GM21786 (cell line): ENCODE results near the gene GRHPR.
"Not testable (repeated sequence)": the region's sequence is repeated elsewhere in the genome, so short reads cannot be mapped to it uniquely, and the experiment has no call there.

Source experiments
- ATAC-seq: cut with Tn5 transposase; IDR thresholded peaks from one replicate; pipeline ENCODE4 v1.9.1; 2021; ENCODE audit not compliant: unreplicated experiment

Gene GRHPR

DNA sequence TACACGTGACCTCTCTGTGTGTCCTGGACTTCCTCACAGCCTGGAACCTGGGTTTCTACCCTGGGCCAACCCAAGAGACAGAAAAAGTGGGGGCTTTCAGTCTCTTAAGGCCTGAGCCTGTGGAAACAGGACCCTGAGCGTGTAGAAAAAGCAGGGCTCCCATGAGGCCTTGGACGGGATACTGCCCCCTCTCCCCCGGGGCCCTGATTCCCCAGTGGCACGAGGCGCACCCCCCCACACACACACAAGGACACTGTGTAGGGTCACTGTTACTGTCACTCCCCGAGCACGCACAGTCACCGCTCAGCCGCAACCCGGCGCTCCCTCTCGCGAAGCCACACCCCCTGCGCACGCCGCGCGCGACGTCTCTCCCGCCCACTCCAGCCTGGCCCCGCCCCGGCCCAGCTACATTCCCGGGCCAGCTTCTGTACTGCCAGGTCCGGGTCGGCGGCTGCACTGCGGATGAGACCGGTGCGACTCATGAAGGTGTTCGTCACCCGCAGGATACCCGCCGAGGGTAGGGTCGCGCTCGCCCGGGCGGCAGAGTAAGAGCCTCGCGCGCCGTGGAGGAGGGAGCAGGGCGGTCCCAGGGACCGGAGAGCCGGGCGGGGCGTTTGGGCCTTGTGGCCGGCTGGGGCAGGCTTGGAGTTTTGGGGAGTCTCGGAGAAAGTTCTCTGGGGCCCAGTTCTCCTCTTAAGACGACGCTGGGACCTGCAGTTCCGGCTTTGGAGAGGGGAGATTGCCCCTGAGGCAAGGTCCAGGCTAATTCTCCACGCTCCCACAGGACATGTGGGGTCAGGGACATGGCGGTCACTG is at the start of gene GRHPR:
GRHPR (plus strand) TSS at position 408 of the 816 bp plus-strand sequence; CDS start at position 463, 55 bp downstream.
- ATAC-seq: peak; percentile 95

DNA sequence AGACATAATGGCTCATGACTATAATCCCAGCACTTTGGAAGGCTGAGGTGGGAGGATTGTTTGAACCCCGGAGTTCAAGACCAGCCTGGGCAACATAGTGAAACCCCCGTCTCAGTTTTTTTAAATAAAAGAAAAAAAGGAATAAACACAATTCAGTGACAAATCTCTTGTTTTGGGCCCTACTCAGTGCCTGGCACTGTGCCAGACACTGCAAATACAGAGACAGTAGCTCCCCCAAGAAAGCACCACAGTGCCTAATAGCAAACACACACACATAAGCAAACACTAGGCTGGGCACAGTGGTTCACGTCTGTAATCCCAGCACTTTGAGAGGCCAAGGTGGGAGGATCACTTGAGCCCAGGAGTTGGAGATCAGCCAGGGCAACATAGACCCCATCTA is 49.7 kb upstream of the GRHPR start:
- no peak for ATAC-seq

DNA sequence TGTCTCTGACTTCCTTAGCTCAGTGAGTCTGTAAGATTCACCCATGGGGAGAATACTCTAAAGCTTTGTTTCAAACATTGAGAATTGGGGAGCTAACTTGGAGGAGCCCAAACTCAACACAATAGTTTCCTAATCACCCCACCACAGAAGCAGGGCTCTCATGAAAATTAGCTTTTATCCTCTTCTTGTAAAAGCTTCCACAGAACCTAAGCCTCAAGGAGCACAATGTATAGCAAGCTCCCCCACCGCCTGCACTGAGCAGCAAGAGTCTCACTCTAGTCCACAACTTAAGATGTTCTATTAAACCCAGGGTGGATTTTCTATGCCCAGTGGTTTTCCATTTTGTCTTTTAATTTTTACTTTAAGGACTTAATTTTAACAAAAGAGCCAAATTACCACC is 48.9 kb upstream of the GRHPR start:
- ATAC-seq: no peak

DNA sequence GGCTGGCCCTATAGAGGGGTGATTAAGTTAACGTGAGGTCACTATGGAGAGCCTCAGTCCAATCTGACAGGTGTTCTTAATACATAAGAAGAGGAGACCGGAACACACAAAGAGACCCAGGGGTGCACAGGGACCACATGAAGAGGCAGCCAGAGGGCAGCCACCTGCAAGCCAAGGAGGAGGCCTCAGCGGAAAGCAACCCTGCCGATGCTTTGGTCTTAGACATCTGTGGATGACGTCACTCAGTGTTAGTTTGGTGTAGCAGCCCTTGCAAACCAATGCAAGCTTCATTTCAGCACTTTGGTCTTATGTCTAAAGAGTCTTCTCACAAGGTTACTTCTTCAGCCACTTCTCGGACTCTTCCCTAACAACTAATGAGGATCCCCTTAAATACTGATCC is 47.6 kb upstream of the GRHPR start:
- peak; percentile 39 for ATAC-seq

DNA sequence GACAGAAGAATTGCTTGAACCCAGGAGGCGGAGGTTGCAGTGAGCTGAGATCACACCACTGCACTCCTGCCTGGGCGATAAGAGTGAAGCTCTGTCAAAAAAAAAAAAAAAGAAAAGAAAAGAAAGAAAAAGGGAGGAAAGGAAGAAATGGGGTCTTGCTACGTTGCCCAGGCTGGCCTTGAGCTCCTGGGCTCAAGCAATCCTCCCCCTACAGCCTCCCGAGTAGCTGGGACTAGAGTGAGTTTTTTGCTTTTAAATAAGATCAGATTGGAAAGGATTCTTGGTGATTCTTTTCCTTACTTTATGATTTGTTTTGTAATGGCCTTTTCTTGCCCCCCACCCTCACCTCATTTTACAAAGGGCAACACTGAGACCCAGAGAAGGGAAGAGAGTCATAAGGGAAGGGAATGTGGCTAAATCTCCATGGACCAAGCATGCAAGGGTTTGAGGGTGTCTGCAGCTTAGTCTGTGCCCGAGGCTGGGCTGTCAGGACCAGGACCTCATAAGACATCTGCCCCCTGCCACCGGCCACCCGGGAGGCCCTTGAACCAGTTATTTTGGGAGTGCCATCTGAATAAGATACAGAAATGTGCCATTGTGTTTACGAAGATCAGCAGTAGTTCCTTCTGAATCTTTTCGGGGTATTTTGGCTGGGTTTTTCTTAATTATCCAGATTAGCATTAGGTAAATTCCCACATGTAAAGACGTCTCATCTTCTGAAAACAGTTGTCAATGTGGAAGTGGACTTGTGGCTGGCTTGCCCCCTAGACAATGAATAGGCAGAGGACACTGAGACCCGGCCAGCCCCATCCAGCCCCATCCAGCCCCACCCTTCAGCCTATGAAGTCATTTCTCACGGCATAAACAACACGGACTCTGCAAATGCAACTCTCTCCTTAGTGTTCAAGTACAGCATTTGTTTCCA is 44.5 kb upstream of the GRHPR start:
- no peak for ATAC-seq

DNA sequence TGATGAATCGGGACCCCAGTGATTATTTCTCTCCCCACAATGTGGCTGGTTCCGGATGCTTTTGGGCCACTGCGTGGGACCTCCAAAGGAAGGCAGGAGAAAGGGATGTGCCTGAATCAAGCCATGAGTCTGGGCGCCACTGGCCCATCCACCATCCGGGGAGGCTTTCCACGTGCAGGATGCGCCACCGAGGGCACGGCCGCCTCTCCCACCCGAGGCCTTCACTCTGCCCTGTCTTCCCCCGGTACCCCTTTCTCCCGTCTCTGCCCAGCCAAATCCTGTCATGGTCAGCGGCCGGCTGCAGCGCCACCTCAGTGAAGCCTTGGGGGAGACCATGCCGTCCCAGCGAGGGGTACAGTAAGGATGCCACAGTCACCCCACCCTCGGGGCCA is 43.9 kb upstream of the GRHPR start:
- ATAC-seq: no peak

DNA sequence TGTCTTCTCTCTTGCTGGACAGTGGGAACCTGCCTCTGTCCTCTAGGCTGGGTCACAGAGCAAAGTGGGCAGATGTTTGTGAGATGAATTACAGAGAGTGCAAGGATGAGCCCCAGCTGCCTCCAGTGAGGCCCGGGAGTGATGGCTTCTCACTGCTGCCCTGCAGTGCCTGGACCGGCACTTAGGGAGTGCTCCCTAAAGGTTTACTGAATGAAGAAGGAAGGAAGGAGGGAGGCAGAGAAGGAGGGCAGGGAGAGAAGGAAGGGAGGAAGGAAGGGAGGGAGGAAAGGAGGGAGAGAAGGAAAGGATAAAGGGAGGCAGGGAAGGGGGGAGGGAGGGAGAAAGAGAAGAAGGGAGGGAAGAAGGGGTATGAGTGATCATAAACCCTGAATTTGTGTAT is 42.7 kb upstream of the GRHPR start:
- no peak for ATAC-seq

DNA sequence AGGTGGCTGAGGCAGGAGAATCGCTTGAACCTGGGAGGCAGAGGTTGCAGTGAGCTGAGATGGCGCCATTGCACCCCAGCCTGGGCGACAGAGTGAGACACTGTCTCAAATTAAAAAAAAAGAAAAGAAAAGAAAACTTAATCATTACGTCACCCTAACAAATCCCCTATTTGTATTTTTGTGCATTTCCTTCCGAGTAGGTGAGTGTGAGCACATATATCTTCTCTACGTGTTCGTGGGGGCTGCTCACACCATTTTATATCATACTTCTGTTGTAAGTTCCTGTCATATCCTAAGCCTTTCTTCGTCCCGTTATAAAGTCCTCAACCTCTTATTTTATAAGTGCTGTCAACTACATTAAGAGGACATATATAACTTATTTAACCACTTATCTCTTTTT is 41.9 kb upstream of the GRHPR start:
- no peak for ATAC-seq

DNA sequence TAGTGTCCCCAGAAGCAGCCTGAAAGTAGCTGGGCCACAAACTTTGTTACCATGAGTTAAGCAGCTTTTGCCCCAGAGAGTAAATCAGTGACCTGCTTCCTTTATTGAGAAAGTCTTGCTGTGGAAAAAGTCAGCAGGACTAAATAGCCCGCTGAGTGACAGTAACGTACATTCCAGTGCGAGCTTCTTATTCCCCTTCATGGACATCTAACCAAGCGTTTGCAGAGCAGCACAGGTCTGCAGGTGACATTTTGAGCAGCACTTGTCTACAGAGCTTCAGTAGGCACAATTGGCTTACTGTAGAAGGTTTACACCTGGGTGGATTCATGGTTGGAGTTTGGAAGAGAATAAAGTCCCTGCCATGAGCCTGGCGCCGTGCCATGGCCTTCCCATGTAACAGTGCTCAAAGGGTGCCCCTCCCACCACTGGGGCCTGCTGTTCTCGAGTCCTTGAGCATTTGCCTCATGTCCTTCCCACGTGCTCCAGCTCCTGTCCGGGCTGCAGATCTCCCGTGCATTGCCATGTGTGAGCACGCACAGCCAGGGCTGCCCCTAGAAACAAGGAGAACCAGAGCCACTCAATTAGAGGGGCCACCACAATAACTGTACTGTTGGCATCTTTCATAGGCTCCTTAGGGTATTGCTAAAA is 41.3 kb upstream of the GRHPR start:
- ATAC-seq: no peak

DNA sequence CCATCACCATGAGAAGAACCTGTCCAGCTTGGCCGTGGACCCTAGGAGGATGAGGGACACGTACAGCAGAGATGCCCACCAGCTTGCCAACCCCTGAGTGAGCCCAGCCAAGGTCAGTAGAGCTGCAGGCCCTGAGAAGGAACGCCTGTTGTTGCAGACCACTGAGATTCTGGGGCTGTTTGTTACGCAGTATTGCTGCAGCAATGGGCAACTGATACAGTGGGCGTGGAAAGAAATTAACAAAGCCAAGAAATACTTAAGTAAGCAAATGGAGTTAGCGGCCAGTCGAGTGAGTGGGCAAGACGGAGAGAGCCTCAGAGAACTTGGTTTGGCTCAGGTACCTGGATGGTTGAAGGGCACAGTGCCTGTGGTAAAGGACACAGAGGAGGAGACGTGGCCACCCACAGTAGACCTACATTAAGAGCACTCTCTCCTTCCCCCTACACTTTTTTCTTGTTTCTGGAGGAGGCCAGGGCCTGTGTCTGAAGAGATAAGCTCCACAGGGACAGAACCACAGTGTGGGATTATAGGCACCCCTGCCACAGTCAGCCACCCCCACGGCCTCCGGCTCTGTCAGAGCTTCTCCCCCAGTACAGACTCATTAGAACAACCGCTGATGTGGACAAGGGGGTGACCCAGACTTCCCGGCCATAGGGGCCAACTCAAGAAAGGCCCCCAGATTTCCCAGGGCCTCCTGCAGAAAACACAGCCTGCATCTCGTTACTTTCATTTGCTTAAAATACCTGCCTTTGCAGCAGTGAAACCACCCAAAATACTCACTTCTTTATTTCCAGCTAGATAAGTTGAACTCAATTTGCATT is 40.1 kb upstream of the GRHPR start:
- ATAC-seq: peak; percentile 35

DNA sequence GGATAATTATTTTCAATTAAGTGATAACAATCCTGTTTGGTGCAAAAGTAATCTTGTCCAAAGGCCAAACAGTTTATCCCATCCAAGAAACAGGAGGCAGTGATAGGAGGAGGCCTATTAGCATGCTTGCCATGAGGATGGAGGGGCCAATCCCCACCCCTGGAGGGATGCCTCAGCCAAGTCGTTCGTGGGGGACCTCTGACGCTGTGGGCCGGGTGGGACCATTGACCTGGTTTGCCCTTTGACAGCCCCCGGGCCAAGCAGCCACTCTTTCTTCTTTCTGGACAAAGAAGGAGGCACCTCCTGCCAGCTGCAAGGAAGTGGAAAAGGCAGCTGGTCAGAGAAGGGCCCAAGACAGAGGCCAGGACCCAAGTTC is 39.5 kb upstream of the GRHPR start:
- no peak for ATAC-seq

DNA sequence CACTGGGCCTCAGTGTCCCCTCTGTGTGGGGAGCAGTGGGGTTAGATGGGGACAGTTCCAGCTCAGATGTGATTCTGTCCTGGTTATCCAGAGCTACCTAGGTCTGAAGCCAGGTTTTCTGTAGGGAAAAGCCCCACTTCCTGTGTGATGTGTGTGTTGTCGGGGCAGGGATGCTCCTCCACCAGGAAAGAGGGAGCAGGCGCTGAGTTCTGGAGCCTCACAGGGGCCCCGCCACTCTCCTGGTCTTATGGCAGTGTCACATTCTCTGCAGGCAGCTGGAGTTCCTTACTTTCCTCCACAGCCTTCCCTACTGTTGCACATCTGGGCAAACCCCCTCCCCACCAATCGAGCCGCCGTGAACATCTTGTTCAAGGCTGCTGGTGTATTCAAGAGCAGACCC is 39.1 kb upstream of the GRHPR start:
- ATAC-seq: no peak

DNA sequence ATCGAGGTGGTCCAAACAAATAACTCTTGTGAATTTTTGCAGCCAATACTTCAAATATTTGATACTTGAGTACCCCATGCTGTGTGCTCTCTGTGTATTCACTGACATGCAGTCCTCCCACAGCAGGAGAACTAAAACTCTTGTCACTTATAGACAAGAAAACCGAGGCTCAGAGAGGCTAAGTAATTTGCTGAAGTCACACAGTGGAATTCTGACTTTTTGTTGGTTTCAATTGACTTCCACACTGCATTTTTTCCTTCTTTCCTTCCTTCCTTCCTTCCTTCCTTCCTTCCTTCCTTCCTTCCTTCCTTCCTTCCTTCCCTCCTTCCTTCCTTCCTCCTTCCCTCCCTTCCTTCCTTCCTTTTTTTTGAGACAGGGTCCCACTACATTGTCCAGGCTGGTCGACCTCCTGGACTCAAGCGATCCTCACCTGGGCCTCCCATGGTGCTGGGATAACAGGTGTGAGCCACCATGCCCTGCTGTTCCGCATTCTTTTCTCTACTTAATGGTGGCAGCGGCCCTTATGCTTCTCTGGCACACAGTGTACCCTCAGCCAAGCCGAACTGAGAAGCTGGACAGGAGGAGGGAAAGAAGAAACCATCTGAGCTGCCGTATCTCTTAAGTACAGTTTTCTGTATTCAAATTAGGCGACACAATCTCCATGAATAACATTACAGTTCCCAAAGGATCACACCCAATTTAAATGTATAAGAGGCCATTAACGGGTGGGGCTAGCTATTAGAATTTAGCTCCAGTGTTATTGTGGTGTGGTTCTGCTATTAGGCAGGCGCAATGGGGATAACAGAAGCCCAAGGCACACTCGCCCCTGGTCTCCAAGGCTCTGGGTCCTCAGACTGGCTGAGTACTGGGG is 38.4 kb upstream of the GRHPR start:
- no peak for ATAC-seq

DNA sequence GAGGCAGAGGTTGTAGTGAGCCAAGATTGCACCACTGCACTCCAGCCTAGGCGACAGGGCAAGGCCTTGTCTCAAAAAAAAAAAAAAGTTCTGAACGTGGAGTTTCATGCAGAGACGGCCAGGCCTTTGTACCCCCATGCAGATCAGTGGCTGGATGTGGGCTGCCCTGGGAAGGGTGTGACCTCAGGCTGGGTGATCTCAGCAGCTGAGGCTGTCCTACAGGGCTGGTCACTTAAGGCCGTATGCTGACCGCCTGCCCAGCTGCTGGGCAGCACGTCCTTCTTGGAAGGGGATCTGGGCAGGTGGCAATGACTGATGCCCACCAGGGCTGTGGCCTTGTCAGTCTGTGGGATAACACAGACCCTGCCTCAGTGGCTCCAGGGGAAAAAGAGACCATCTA is 37.2 kb upstream of the GRHPR start:
- ATAC-seq: no peak

DNA sequence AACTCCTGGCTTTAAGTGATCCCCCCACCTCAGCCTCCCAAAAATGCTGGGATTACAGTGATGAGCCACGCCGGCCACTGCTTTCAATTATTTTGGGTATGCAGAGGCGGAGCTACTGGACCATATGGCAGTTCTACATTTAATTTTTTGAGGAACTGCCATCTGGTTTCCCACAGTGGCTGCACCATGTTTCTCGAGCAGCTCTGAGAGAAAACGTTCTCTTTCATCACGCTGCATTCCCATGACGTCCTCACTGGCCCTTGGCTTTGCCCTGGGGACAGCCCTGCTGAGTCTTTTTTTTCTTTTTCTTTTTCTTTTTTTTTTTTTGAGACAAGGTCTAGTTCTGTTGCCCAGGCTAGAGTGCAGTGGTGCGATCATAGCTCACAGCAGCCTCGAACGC is 35.5 kb upstream of the GRHPR start:
- ATAC-seq: no peak

DNA sequence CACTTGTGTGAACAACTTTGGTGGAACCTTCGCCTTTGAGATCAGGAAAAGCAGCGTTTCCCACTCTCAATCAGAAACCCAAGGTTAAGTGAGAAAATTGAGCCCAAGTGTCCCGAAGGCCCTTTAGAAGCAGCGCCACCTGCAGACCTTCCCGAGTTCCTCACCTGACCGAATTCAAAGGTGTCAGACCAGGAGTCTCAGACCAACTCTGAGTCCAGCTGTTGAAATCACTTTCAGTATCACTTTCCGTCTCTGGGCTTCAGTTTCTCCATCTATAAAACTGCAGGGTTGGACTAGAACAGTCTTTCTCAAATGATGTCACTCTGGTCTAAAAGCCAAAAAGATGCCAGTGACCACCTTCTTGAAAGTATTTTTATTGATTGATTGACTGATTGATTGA is 31.7 kb upstream of the GRHPR start:
- peak; percentile 84 for ATAC-seq

DNA sequence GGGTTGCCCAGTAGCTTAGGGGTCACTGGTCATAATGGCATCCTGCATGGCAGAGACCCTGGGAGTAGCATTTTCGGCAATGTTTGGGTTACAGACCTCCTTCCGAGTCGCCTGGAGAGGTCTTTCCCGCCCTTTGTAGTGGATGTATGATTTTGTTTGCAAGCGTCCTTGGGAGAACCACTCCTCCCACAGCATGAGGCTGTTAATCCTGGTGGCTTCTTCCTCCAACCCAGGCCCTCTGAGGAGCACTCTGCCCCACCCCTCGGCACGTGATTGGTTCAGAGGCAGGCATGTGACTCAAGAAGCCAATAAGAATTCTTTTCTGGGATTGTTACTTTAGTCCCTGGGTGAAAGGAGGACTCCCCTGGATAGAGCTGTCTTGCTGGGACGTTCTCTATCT is 30.2 kb upstream of the GRHPR start:
- ATAC-seq: no peak

DNA sequence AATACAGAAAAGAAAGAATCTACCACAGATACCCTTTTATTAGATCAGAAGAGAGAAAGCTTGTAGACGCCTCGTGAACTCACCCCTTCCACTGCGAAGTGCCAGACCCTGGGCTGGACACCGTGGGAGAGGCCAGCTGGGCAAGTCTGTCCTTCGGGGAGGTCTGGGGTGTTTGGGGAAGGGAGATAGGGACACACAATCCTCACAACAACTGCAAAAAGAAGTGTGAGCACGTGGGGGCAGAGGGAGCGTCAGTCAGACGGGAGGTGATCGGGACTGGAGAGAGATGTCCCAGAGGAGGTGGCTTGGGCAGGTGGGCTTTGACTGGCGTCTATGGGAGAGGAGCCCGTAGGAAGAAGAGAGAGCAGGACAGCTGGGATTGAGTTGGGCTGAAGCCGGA is 27.3 kb upstream of the GRHPR start:
- no peak for ATAC-seq

DNA sequence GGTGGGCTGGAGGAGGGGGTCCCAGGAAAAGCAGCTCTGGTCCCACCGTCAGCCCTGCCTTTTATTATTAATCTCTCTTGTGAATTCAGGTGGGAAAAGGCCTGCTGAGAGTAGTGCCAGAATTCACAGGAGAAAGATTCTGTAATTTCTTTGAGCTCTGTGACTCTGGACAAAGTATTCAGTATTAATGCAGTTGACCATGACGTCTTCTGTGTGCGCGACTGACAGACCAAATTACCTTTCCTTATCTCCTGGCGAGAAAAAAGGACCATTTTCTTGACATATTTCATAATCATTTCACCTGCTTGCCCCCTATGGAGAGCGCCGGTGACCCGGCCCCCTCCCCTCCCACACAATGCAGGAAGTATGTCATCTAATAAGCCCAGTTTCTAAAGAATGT is 26.8 kb upstream of the GRHPR start:
- ATAC-seq: no peak

DNA sequence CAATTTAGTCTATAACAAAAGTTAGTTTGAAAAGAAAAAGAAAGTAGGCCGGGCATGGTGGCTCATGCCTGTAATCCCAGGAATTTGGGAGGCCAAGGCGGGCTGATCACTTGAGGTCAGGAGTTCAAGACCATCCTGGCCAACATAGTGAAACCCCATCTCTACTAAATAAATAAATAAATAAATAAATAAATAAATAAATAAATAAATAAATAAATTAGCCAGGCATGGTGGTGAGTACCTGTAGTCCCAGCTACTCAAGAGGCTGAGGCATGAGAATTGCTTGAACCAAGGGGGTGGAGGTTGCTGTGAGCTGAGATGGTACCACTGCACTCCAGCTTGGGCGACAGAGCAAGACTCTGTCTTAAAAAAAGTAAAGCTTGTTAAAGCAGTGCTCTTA is 24.5 kb upstream of the GRHPR start:
- not testable (repeated sequence) for ATAC-seq
